Urinary bladder (tissue), 4 donors: ENCODE data around the gene NCOA7. TPM values are rescaled to one million over a fixed set of nuclear protein-coding genes. Genes with fewer than 3 reads are reported as not detected.
"Not testable (repeated sequence)": the region's sequence is repeated elsewhere in the genome, so short reads cannot be mapped to it uniquely, and the experiment has no call there.

ENCODE experiments used
- DNase-seq: peaks from one replicate; pipeline ENCODE4 v3.0.0-alpha.2; 2015; ENCODE audit errors: extremely low spot score
- H3K27ac ChIP-seq: one replicate; pipeline ENCODE4 v1.5.1; 2013; ENCODE audit warnings: low read depth, mild to moderate bottlenecking, moderate library complexity
- H3K36me3 ChIP-seq: one replicate; pipeline ENCODE4 v1.6.1; 2013; ENCODE audit warnings: mild to moderate bottlenecking, moderate library complexity; ENCODE audit not compliant: insufficient read depth
- H3K4me1 ChIP-seq: one replicate; pipeline ENCODE4 v1.6.1; 2013; ENCODE audit warnings: mild to moderate bottlenecking, moderate library complexity; ENCODE audit not compliant: insufficient read depth
- H3K4me3 ChIP-seq: one replicate; pipeline ENCODE4 v1.5.1; 2013; ENCODE audit warnings: low read depth, low read length
- WGBS: extraction: QIAGEN DNeasy Blood & Tissue Kit; methylation state at CpG from one replicate; pipeline ENCODE4 v1.1.7; 2013; 5-methylcytosine and 5-hydroxymethylcytosine counted together
- polyA plus RNA-seq: library from polyadenylated mRNA; stranded (reverse); fragments of 200-250 nt; gene quantifications from one replicate; pipeline ENCODE4 v1.2.3, GENCODE V29; 2013
- total RNA-seq: library from RNA; depleted of rRNA; stranded (reverse); fragments of >200 nt; gene quantifications from one replicate; pipeline ENCODE4 v1.2.3, GENCODE V29; 2014
- donor health status: healthy with polysubstance abuse.
- donor health status: healthy.

The NCOA7 gene
- total and polyA plus RNA-seq, 2 donors = 29.4 to 38.0 TPM

DNA sequence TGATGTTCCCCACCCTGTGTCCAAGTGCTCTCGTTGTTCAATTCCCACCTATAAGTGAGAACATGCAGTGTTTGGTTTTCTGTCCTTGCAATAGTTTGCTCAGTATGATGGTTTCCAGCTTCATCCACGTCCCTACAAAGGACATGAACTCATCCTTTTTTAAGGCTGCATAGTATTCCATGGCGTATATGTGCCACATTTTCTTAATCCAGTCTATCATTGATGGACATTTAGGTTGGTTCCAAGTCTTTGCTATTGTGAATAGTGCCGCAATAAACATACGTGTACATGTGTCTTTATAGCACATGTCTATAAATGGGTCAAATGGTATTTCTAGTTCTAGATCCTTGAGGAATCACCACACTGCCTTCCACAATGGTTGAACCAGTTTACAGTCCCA lies 144.8 kb downstream of the NCOA7 start:
- H3K27ac ChIP-seq, H3K36me3 ChIP-seq, DNase-seq, H3K4me3 ChIP-seq, H3K4me1 ChIP-seq: not testable (repeated sequence)
- 75% methylated on average over 5 of the region's 5 CpGs for WGBS

GRCh38 chr6:125939026-125939425 lies 148.3 kb downstream of the NCOA7 start:
- Histone ChIP-seq H3K27ac (no peak overlapping the region), H3K36me3 (no peaks in the 10 kb centered on the region), H3K4me1 (peaks cover 2% of the 10 kb centered on the region), H3K4me3 (no peak overlapping the region)
- no peak for DNase-seq
- WGBS = 37% methylated on average over 1 of the region's 1 CpG

DNA sequence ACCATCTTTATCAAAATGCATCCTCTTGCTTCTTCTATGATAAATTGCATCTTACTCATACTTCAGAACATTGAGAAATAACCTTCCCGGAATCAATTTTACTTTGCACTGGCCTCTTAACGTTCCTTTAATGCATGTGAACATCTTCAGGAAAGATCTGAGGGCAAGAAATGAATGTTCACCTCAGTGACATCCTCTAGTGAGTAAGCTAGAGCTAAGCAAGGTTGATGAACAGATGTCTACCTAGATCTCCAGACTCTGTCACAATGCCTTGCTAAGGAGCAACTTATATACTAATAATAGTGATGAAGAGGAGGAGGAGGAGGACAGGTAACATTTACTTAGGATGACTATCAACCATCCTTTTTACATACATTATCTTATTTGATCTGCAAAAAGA lies 149.0 kb downstream of the NCOA7 start:
- no peak for DNase-seq
- Histone ChIP-seq H3K27ac (no peak overlapping the region), H3K4me3 (no peak overlapping the region), H3K36me3 (no peaks in the 10 kb centered on the region), H3K4me1 (peaks cover 2% of the 10 kb centered on the region)
- WGBS = 77% methylated on average over 2 of the region's 2 CpGs

GRCh38 chr6:125940247-125941041 lies 149.7 kb downstream of the NCOA7 start:
- Histone ChIP-seq H3K36me3 (no peaks in the 10 kb centered on the region), H3K4me3 (no peak overlapping the region), H3K4me1 (peaks cover 2% of the 10 kb centered on the region), H3K27ac (no peak overlapping the region)
- no peak for DNase-seq
- 55% methylated on average over 5 of the region's 5 CpGs for WGBS

GRCh38 chr6:125942672-125943527 lies 152.1 kb downstream of the NCOA7 start:
- H3K4me1 ChIP-seq = peaks cover 2% of the 10 kb centered on the region
- no peaks in the 10 kb centered on the region for H3K36me3 ChIP-seq
- 85% methylated on average over 10 of the region's 10 CpGs for WGBS
- H3K4me3 ChIP-seq = no peak overlapping the region
- DNase-seq = no peak
- peak overlapping the region; percentile 59 for H3K27ac ChIP-seq

DNA sequence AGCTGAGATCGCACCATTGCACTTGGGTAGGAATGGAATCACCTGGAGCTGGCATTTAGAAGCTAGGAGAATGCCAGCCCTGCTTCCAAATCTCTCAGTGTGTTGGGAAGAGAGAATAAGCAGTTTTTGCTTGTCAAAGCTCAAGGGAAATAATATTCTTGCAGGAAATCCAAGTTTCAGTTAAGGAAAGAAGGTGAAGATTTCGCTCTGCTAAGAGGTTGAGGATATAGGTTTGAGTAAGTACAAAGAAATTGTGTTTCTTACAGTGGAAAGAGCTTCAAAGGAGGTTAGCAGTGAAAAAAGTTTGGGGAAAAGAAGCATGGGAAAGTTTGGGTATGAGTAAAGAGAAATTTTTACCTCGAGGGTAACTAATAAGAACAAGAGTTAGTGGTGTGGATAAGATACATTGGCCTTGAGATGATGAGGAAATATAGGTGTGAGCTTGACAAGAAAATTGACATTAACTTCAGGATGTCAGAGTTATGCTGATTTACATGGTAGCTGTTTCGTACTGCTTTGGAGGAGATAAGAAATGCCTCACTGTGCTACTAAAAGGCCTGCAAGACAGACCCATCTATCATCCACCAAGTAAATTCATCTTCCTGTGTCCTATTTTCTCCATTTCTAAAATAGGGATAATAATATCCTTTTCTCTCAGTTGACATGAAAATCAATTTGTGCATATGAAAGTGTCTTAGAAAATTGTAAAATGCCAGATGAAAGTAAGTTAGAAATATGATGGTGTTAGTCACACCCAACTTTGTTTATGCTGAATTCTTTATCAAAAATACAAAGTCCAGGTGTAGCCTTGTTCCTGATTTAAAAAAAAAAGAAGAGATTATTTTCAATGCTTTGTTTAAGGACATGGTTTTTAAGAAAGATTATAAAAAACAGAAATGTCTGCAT lies 153.0 kb downstream of the NCOA7 start:
- Histone ChIP-seq H3K27ac (no peak overlapping the region), H3K36me3 (no peaks in the 10 kb centered on the region), H3K4me3 (no peak overlapping the region), H3K4me1 (peaks cover 2% of the 10 kb centered on the region)
- 87% methylated on average over 4 of the region's 4 CpGs for WGBS
- no peak for DNase-seq

- Histone ChIP-seq H3K4me3 (no peak overlapping the region), H3K4me1 (peaks cover 2% of the 10 kb centered on the region), H3K36me3 (no peaks in the 10 kb centered on the region), H3K27ac (no peak overlapping the region)
- no peak for DNase-seq
- WGBS = 30% methylated on average over 5 of the region's 5 CpGs
Measured at GRCh38 chr6:125944434-125944816, 153.7 kb downstream of the NCOA7 start.

DNA sequence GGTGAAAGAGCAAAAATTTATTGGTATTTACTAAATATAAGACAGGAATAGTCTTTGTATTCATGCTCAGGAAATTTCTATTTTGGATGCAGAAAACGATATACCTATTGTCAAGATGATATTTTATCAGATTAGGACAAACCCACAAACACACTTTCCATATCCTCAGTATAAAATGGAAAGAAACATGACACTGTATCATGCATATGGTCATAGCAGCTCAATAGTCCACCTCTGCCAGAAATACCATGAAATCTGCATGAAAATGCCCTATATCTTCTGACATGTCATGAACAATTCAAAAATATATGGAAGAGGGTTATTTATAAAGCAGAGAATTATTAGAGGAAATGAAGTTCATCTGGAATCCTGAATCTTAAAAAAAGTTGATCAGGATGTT lies 154.1 kb downstream of the NCOA7 start:
- Histone ChIP-seq H3K4me3 (no peak overlapping the region), H3K36me3 (no peaks in the 10 kb centered on the region), H3K4me1 (peaks cover 2% of the 10 kb centered on the region), H3K27ac (no peak overlapping the region)
- 66% methylated on average over 1 of the region's 1 CpG for WGBS
- DNase-seq = no peak

GRCh38 chr6:125945378-125946141 lies 154.8 kb downstream of the NCOA7 start:
- 55% methylated on average over 1 of the region's 1 CpG for WGBS
- H3K36me3 ChIP-seq = no peaks in the 10 kb centered on the region
- no peak overlapping the region for H3K4me3 ChIP-seq
- no peak for DNase-seq
- H3K27ac ChIP-seq = peak overlapping the region; percentile 71
- no peaks in the 10 kb centered on the region for H3K4me1 ChIP-seq

- 68% methylated on average over 2 of the region's 2 CpGs for WGBS
- H3K4me3 ChIP-seq = no peak overlapping the region
- H3K27ac ChIP-seq = no peak overlapping the region
- DNase-seq = no peak
- H3K36me3 ChIP-seq = no peaks in the 10 kb centered on the region
- H3K4me1 ChIP-seq = no peaks in the 10 kb centered on the region
Measured at GRCh38 chr6:125947615-125948014, 156.9 kb downstream of the NCOA7 start.

- Histone ChIP-seq H3K36me3 (no peaks in the 10 kb centered on the region), H3K27ac (no peak overlapping the region), H3K4me3 (no peak overlapping the region), H3K4me1 (no peaks in the 10 kb centered on the region)
- 90% methylated on average over 3 of the region's 3 CpGs for WGBS
- DNase-seq = no peak
Measured at GRCh38 chr6:125948455-125948854, 157.7 kb downstream of the NCOA7 start.

DNA sequence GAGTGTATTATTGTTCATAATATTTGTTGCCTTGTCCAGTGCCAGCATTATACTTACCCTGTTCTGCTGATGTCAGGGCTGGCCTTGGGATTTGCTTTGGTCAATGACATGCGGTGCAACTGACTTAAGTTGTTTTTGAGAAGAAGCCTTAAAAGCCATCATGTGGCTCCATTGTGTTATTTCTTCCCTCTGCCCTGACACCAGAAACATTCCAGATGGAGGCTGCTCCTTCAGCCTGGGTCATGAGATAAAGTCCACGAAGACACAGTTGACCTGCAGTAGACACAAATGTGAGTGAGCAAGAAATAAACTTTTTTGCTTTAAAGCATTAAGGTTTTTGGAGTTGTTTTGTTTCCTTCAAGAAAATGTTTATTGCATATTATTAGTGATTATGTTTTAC lies 158.3 kb downstream of the NCOA7 start:
- H3K36me3 ChIP-seq = no peaks in the 10 kb centered on the region
- no peak overlapping the region for H3K27ac ChIP-seq
- H3K4me1 ChIP-seq = no peaks in the 10 kb centered on the region
- no peak overlapping the region for H3K4me3 ChIP-seq
- DNase-seq = no peak
- WGBS = 85% methylated on average over 2 of the region's 2 CpGs

DNA sequence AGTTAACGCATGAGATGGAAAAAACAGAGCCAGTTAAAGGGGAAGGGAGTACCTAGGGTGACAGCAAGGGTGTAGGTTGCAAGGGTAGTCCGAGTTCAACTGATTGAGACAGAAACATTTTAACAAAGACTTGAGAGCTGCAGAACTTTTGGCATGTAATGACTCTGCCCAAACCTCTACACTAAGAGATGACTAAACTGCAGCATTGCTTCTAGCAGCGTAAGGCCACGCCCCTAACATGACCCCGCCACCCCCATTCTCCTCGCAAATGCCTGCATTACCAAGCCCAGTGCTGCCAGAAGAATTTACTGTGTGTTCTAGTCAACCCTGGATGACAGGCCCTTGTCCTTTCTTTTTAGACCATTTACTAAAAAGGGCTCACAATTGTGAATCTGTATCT lies 159.5 kb downstream of the NCOA7 start:
- no peak overlapping the region for H3K4me3 ChIP-seq
- no peaks in the 10 kb centered on the region for H3K4me1 ChIP-seq
- no peaks in the 10 kb centered on the region for H3K36me3 ChIP-seq
- WGBS = 76% methylated on average over 6 of the region's 6 CpGs
- no peak overlapping the region for H3K27ac ChIP-seq
- no peak for DNase-seq
